Measurements from ENCODE around the gene GNAQ. TPM values are rescaled to one million over a fixed set of nuclear protein-coding genes. Genes with fewer than 3 reads are reported as not detected.

Gene GNAQ
- total RNA-seq, 1 donor = 43.8 TPM

GRCh38 chr9:77938163-77938562, 93.4 kb downstream of the GNAQ start:
- Histone ChIP-seq H3K4me3 (ENCODE audit: low read length) (no peak overlapping the region), H3K27me3 (ENCODE audit: insufficient read depth, low read length) (no peaks in the 10 kb centered on the region), H3K9me3 (ENCODE audit: low read depth, low read length) (no peaks in the 10 kb centered on the region), H3K4me1 (ENCODE audit: insufficient read depth, low read length) (peaks cover 48% of the 10 kb centered on the region)

- H3K4me3 ChIP-seq (ENCODE audit: low read length) = no peak overlapping the region
- no peaks in the 10 kb centered on the region for H3K27me3 ChIP-seq (ENCODE audit: insufficient read depth, low read length)
- H3K4me1 ChIP-seq (ENCODE audit: insufficient read depth, low read length) = peaks cover 50% of the 10 kb centered on the region
- no peaks in the 10 kb centered on the region for H3K9me3 ChIP-seq (ENCODE audit: low read depth, low read length)
These were observed 95.6 kb downstream of the GNAQ start for GRCh38 chr9:77935974-77936373.

- Histone ChIP-seq H3K4me3 (ENCODE audit: low read length) (no peak overlapping the region), H3K27me3 (ENCODE audit: insufficient read depth, low read length) (no peaks in the 10 kb centered on the region), H3K9me3 (ENCODE audit: low read depth, low read length) (no peaks in the 10 kb centered on the region), H3K4me1 (ENCODE audit: insufficient read depth, low read length) (peaks cover 50% of the 10 kb centered on the region)
These were observed 96.4 kb downstream of the GNAQ start for GRCh38 chr9:77935211-77935610.

- Histone ChIP-seq H3K9me3 (ENCODE audit: low read depth, low read length) (no peaks in the 10 kb centered on the region), H3K27me3 (ENCODE audit: insufficient read depth, low read length) (no peaks in the 10 kb centered on the region), H3K4me1 (ENCODE audit: insufficient read depth, low read length) (peaks cover 50% of the 10 kb centered on the region), H3K4me3 (ENCODE audit: low read length) (no peak overlapping the region)
These were observed 97.6 kb downstream of the GNAQ start for GRCh38 chr9:77933976-77934375.

GRCh38 chr9:77933019-77933418, 98.6 kb downstream of the GNAQ start:
- H3K4me3 ChIP-seq (ENCODE audit: low read length) = no peak overlapping the region
- no peaks in the 10 kb centered on the region for H3K27me3 ChIP-seq (ENCODE audit: insufficient read depth, low read length)
- no peaks in the 10 kb centered on the region for H3K9me3 ChIP-seq (ENCODE audit: low read depth, low read length)
- H3K4me1 ChIP-seq (ENCODE audit: insufficient read depth, low read length) = peaks cover 51% of the 10 kb centered on the region

- no peak overlapping the region for H3K4me3 ChIP-seq (ENCODE audit: low read length)
- H3K27me3 ChIP-seq (ENCODE audit: insufficient read depth, low read length) = no peaks in the 10 kb centered on the region
- H3K9me3 ChIP-seq (ENCODE audit: low read depth, low read length) = no peaks in the 10 kb centered on the region
- peaks cover 40% of the 10 kb centered on the region for H3K4me1 ChIP-seq (ENCODE audit: insufficient read depth, low read length)
These were observed 101.7 kb downstream of the GNAQ start for GRCh38 chr9:77929942-77930341.

- Histone ChIP-seq H3K4me1 (ENCODE audit: insufficient read depth, low read length) (peaks cover 22% of the 10 kb centered on the region), H3K4me3 (ENCODE audit: low read length) (no peak overlapping the region), H3K27me3 (ENCODE audit: insufficient read depth, low read length) (no peaks in the 10 kb centered on the region), H3K9me3 (ENCODE audit: low read depth, low read length) (no peaks in the 10 kb centered on the region)
These were observed 104.3 kb downstream of the GNAQ start for GRCh38 chr9:77927265-77927664.

GRCh38 chr9:77926371-77926878, 105.2 kb downstream of the GNAQ start:
- H3K4me3 ChIP-seq (ENCODE audit: low read length) = no peak overlapping the region
- H3K27me3 ChIP-seq (ENCODE audit: insufficient read depth, low read length) = no peaks in the 10 kb centered on the region
- H3K4me1 ChIP-seq (ENCODE audit: insufficient read depth, low read length) = peaks cover 22% of the 10 kb centered on the region
- H3K9me3 ChIP-seq (ENCODE audit: low read depth, low read length) = no peaks in the 10 kb centered on the region

- Histone ChIP-seq H3K4me1 (ENCODE audit: insufficient read depth, low read length) (peaks cover 20% of the 10 kb centered on the region), H3K4me3 (ENCODE audit: low read length) (no peak overlapping the region), H3K9me3 (ENCODE audit: low read depth, low read length) (no peaks in the 10 kb centered on the region), H3K27me3 (ENCODE audit: insufficient read depth, low read length) (no peaks in the 10 kb centered on the region)
These were observed 109.0 kb downstream of the GNAQ start for GRCh38 chr9:77922591-77922990.

- Histone ChIP-seq H3K27me3 (ENCODE audit: insufficient read depth, low read length) (no peaks in the 10 kb centered on the region), H3K4me1 (ENCODE audit: insufficient read depth, low read length) (peaks cover 16% of the 10 kb centered on the region), H3K9me3 (ENCODE audit: low read depth, low read length) (no peaks in the 10 kb centered on the region), H3K4me3 (ENCODE audit: low read length) (no peak overlapping the region)
These were observed 113.8 kb downstream of the GNAQ start for GRCh38 chr9:77917800-77918199.

GRCh38 chr9:77916820-77917219, 114.8 kb downstream of the GNAQ start:
- Histone ChIP-seq H3K27me3 (ENCODE audit: insufficient read depth, low read length) (no peaks in the 10 kb centered on the region), H3K9me3 (ENCODE audit: low read depth, low read length) (no peaks in the 10 kb centered on the region), H3K4me3 (ENCODE audit: low read length) (no peak overlapping the region), H3K4me1 (ENCODE audit: insufficient read depth, low read length) (peaks cover 21% of the 10 kb centered on the region)

- Histone ChIP-seq H3K27me3 (ENCODE audit: insufficient read depth, low read length) (no peaks in the 10 kb centered on the region), H3K4me3 (ENCODE audit: low read length) (no peak overlapping the region), H3K9me3 (ENCODE audit: low read depth, low read length) (no peaks in the 10 kb centered on the region)
These were observed 115.2 kb downstream of the GNAQ start for GRCh38 chr9:77916410-77916819.

GRCh38 chr9:77915744-77916143, 115.9 kb downstream of the GNAQ start:
- peaks cover 25% of the 10 kb centered on the region for H3K4me1 ChIP-seq (ENCODE audit: insufficient read depth, low read length)
- H3K9me3 ChIP-seq (ENCODE audit: low read depth, low read length) = no peaks in the 10 kb centered on the region
- no peak overlapping the region for H3K4me3 ChIP-seq (ENCODE audit: low read length)
- no peaks in the 10 kb centered on the region for H3K27me3 ChIP-seq (ENCODE audit: insufficient read depth, low read length)

More at GRCh38 chr9:77916410-77916819, 115.2 kb downstream of the GNAQ start:
- peaks cover 25% of the 10 kb centered on the region for H3K4me1 ChIP-seq (ENCODE audit: insufficient read depth, low read length)

- Histone ChIP-seq H3K4me1 (ENCODE audit: insufficient read depth, low read length) (peaks cover 43% of the 10 kb centered on the region), H3K27me3 (ENCODE audit: insufficient read depth, low read length) (no peaks in the 10 kb centered on the region), H3K9me3 (ENCODE audit: low read depth, low read length) (no peaks in the 10 kb centered on the region)
These were observed 118.5 kb downstream of the GNAQ start for GRCh38 chr9:77912895-77913693.

GRCh38 chr9:77911928-77912327, 119.7 kb downstream of the GNAQ start:
- H3K27me3 ChIP-seq (ENCODE audit: insufficient read depth, low read length) = no peaks in the 10 kb centered on the region
- H3K4me1 ChIP-seq (ENCODE audit: insufficient read depth, low read length) = peaks cover 43% of the 10 kb centered on the region
- no peak overlapping the region for H3K4me3 ChIP-seq (ENCODE audit: low read length)
- H3K9me3 ChIP-seq (ENCODE audit: low read depth, low read length) = no peaks in the 10 kb centered on the region

More at GRCh38 chr9:77912895-77913693, 118.5 kb downstream of the GNAQ start:
- no peak overlapping the region for H3K4me3 ChIP-seq (ENCODE audit: low read length)

GRCh38 chr9:77910194-77910621, 121.4 kb downstream of the GNAQ start:
- H3K9me3 ChIP-seq (ENCODE audit: low read depth, low read length) = no peaks in the 10 kb centered on the region
- H3K4me3 ChIP-seq (ENCODE audit: low read length) = no peak overlapping the region
- H3K4me1 ChIP-seq (ENCODE audit: insufficient read depth, low read length) = peaks cover 38% of the 10 kb centered on the region
- no peaks in the 10 kb centered on the region for H3K27me3 ChIP-seq (ENCODE audit: insufficient read depth, low read length)
